ENCODE results near the gene ASPN. TPM values are rescaled to one million over a fixed set of nuclear protein-coding genes. Genes with fewer than 3 reads are reported as not detected.

Gene ASPN
- total and polyA plus RNA-seq, 9 of the 15 experiments (the other 6 are each of a cell fraction or from before 2014, with no cell fraction given): 0.03 to 0.07 TPM; not detected in 7

DNA sequence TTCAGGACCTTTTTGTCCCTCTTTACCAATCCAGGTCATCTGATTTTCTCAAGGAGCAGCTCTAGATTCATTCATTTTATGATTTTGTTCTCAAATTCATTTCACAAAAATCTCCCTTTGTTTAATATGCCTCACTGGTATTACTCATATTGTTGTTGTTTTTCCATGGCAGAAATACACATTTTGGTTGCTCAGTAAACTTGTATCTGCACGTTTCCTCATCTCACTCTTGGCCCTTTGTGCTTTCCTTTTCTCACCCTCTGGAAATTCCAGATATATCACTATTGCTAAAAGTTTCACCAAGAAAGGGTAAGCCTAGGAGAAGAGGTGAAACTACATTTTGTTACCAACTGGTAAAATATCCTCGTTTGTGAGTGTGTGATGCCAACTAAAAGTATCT lies 14.8 kb downstream of the ASPN start (continued):
- TF ChIP-seq HMGXB4 (CRISPR knock-in tag; IDR thresholded peaks at IDR 0.05) (no peak), ZEB2 (IDR thresholded peaks at IDR 0.05) (no peak), PHTF2 (CRISPR knock-in tag; IDR thresholded peaks at IDR 0.05) (no peak), FOXK1 (CRISPR knock-in tag; IDR thresholded peaks at IDR 0.05; ENCODE audit: borderline replicate concordance) (no peak), TFAM (CRISPR knock-in tag; conservative IDR thresholded peaks at IDR 0.05) (no peak), POLR3G (IDR thresholded peaks at IDR 0.05; ENCODE audit: extremely low read depth, insufficient read length, insufficient replicate concordance) (no peak), ZNF830 (CRISPR knock-in tag; IDR thresholded peaks at IDR 0.05) (no peak), ZFP36 (IDR thresholded peaks at IDR 0.05; ENCODE audit: low read depth, low read length, partially characterized antibody) (no peak)

- no peaks in the 10 kb centered on the region; the same call in 1 of the 2 replicates for H4K20me1 ChIP-seq (replicated peaks; ENCODE audit: control insufficient read depth, insufficient read depth, low read length)
- ChIA-PET POLR2A (interaction anchor here (1.8 kb wide), 1 partner anchor 9 kb away, joined by 4 read pairs; no protein-coding TSS in a partner anchor), CTCF (ENCODE audit: low intra/inter-chr PET ratio) (no interaction called here)
- FAIRE-seq: no peak
- TF ChIP-seq RBM15 (IDR thresholded peaks at IDR 0.05; ENCODE audit: insufficient read depth, low read length): no peak
- TF ChIP-seq THAP7 (CRISPR knock-in tag; IDR thresholded peaks at IDR 0.05): no peak
- no peak for TF ChIP-seq MXI1 (IDR thresholded peaks at IDR 0.05; ENCODE audit: low read depth, low read length)
- no peak for TF ChIP-seq NCOA1 (IDR thresholded peaks at IDR 0.05; ENCODE audit: low read depth)
- no TSS peak for BruUV-seq (replicated peaks)
- H3K9me1 ChIP-seq (ENCODE audit: control insufficient read depth, insufficient read depth, low read length): no peaks in the 10 kb centered on the region
- no peak overlapping the region for H2AFZ ChIP-seq (ENCODE audit: low read depth, low read length)
- H3K9me3 ChIP-seq (replicated peaks; ENCODE audit: control insufficient read depth, insufficient read depth, low read depth, low read length): no peaks in the 10 kb centered on the region
- H3K27ac ChIP-seq (ENCODE audit: extremely low read depth, low read depth, low read length): no peak overlapping the region
- H3K9ac ChIP-seq (ENCODE audit: insufficient read depth in 1 of 2, low read depth in 2 of 2, low read length in 2 of 2): no peak overlapping the region
- ATAC-seq: no peak
- H3K4me3 ChIP-seq: no peak overlapping the region
- peaks cover 0 to 7% of the 10 kb centered on the region in 2 experiments; a peak in 2 of 5 replicates for H3K4me1 ChIP-seq (replicated peaks in 1 of 2; ENCODE audit: control insufficient read depth in 2 of 2, insufficient read depth in 2 of 2, low read length in 2 of 2)
- no peak overlapping the region for H3K4me2 ChIP-seq (ENCODE audit: insufficient read depth, low read length)
- H3K27me3 ChIP-seq (ENCODE audit: control insufficient read depth in 2 of 2, insufficient read depth in 2 of 2, low read length in 2 of 2): no peaks in the 10 kb centered on the region
- WGBS (ENCODE audit: insufficient coverage, low coverage, missing lambda C conversion rate): 47% methylated on average over 1 of the region's 1 CpG
- H3K36me3 ChIP-seq (ENCODE audit: control insufficient read depth, insufficient read depth, low read length): no peaks in the 10 kb centered on the region
- intact Hi-C loops (cut with micrococcal nuclease): loop anchor here (10.0 kb wide), 1 partner anchor 332 kb away; no protein-coding TSS in a partner anchor
- in situ Hi-C loops (cut with MboI): no loop called here
- H3K79me2 ChIP-seq (ENCODE audit: control insufficient read depth, insufficient read depth, low read length): no peaks in the 10 kb centered on the region
- no peak for DNase-seq (ENCODE audit: extremely low read depth in 1 of 4, low spot score in 3 of 4)
These were observed 15.3 kb downstream of the ASPN start for GRCh38 chr9:92467041-92467440.

All from K562 (cell line).